Left renal cortex interstitium (tissue), 4 donors: ENCODE measurements around the gene LAMA2. TPM values are rescaled to one million over a fixed set of nuclear protein-coding genes. Genes with fewer than 3 reads are reported as not detected.

Experiments used
- DNase-seq, 4 donors: peaks; one replicate each; pipeline ENCODE4 v3.0.0-alpha.2; 2013; ENCODE audit warnings: low read depth in 4 of 4, low spot score in 2 of 4, missing footprints in 1 of 4
- polyA plus RNA-seq, 4 donors: library from polyadenylated mRNA; unstranded; fragments of 120-200 nt; gene quantifications; one replicate each; pipeline ENCODE4 v1.2.1, GENCODE V29; 2013; ENCODE audit not compliant: insufficient read length in 4 of 4

LAMA2 gene, protein sequence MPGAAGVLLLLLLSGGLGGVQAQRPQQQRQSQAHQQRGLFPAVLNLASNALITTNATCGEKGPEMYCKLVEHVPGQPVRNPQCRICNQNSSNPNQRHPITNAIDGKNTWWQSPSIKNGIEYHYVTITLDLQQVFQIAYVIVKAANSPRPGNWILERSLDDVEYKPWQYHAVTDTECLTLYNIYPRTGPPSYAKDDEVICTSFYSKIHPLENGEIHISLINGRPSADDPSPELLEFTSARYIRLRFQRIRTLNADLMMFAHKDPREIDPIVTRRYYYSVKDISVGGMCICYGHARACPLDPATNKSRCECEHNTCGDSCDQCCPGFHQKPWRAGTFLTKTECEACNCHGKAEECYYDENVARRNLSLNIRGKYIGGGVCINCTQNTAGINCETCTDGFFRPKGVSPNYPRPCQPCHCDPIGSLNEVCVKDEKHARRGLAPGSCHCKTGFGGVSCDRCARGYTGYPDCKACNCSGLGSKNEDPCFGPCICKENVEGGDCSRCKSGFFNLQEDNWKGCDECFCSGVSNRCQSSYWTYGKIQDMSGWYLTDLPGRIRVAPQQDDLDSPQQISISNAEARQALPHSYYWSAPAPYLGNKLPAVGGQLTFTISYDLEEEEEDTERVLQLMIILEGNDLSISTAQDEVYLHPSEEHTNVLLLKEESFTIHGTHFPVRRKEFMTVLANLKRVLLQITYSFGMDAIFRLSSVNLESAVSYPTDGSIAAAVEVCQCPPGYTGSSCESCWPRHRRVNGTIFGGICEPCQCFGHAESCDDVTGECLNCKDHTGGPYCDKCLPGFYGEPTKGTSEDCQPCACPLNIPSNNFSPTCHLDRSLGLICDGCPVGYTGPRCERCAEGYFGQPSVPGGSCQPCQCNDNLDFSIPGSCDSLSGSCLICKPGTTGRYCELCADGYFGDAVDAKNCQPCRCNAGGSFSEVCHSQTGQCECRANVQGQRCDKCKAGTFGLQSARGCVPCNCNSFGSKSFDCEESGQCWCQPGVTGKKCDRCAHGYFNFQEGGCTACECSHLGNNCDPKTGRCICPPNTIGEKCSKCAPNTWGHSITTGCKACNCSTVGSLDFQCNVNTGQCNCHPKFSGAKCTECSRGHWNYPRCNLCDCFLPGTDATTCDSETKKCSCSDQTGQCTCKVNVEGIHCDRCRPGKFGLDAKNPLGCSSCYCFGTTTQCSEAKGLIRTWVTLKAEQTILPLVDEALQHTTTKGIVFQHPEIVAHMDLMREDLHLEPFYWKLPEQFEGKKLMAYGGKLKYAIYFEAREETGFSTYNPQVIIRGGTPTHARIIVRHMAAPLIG (N-terminal part only)
- 10 to 100 TPM; 31.4 to 48.3 (median 32.3) TPM for polyA plus RNA-seq

DNA sequence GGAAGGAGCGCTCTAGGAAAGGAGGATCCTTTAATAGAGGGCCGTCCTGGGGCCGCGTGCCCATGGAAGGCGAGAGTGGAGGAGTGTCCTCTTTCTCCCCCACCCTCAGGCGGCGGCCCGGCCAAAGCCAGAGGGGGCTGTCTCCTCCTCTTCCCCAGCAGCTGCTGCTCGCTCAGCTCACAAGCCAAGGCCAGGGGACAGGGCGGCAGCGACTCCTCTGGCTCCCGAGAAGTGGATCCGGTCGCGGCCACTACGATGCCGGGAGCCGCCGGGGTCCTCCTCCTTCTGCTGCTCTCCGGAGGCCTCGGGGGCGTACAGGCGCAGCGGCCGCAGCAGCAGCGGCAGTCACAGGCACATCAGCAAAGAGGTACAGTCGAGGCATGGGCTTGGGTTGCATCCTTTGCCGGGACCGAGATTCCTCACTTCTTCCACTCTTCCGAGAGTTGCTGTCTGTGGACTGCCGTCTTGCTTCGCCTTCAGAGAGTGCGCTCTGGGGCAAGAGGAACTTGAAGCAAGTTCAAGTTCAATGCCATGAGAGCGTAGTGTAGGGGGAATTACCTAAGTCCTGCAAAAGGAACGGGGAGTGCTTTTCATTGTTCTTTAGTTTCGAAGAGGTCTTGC lies at the start of gene LAMA2:
Gene LAMA2 (plus strand): TSS at position 148 of the 621 bp plus-strand sequence. CDS start 108 bp downstream, at position 256.
- DNase-seq = peak; percentile 47 to 69 (median 62)

DNA sequence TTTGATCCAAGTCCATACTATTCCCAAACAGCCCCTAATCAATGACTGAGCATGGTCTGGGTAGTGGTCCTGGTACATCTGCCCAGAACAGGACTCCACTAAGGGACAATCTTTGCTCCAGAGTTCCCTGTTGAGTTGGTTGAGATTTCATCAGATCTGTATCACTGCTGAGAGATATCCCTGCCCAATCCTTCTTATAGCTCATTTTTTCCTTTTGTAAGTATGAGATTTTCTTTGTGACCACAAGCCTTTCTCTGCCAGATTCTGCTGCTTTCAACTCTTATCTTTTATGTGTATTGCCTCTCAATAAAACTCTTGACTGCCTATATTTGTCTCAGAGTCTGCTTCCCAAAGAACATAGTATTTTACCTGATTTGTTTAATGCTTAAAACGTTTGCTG lies 46.2 kb upstream of the LAMA2 start:
- DNase-seq = no peak

DNA sequence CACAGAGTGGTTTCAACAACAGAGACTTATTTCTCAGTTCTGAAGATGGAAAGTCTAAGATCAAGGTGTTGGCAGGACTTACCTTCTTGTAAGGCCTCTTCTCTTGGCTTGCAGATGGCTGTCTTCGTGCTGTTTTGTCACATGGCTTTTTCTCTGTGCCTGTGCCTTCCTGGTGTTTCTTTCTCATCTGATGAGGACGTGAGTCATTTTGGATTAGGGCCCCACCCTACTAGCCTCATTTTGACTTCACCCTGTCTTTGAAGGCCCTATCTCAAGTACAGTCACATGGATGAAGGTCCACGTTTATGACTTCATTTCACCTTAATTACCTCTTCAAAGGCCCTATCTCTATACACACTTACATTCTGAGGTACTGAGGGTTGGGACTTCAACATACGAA lies 41.4 kb upstream of the LAMA2 start:
- no peak for DNase-seq

DNA sequence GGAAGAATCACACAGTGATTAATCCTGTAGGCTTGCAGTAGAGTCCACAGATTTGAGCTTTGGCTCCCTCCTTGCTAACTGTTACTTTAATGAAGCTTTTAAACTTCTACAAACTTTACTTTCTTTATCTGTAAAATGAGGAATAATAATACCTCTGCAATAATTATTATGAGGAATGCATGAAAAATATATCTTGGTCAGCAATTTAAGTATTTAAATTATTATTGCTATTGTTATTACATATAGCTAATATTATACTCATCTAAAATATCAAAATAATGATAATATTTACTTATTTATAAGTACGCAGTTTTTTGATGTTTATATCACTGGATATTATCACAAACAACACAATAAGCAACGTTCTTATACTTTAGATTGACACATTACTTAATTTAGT lies 38.3 kb upstream of the LAMA2 start:
- DNase-seq = no peak

DNA sequence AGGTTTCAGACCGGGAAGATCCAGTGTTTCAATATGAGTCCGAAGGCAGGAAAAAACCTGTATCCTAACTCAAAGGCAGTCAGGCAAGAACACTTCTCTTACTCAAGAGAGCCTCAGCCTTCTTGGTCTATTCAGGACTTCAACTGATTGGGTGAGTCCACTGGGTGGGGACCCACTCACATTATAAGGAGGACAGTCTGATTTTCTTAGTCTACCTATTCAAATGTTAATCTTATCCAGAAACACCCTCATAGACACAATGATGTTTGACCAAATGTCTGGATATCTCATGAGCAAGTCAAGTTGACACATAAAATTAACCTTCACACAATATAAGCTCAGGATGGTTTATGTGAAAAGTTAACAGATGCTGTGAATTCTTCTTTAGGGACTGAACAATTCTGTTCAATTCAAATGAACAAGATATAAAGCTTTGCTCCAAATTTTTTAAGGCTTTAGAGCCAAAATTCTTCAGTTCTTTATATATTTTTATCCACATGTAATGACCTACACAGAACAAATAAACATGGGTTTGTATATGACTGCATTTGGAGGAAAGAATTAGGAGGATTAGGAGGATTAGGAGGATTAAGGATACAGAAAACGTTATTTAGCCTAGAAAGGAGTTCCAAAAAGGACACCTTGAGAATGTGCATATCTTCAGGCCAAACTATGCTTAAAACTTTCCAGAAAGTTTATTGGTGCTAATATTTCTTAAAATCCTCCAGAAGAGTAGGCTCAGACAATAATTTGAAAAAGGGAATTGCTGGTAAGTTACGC lies 35.3 kb upstream of the LAMA2 start:
- no peak for DNase-seq

DNA sequence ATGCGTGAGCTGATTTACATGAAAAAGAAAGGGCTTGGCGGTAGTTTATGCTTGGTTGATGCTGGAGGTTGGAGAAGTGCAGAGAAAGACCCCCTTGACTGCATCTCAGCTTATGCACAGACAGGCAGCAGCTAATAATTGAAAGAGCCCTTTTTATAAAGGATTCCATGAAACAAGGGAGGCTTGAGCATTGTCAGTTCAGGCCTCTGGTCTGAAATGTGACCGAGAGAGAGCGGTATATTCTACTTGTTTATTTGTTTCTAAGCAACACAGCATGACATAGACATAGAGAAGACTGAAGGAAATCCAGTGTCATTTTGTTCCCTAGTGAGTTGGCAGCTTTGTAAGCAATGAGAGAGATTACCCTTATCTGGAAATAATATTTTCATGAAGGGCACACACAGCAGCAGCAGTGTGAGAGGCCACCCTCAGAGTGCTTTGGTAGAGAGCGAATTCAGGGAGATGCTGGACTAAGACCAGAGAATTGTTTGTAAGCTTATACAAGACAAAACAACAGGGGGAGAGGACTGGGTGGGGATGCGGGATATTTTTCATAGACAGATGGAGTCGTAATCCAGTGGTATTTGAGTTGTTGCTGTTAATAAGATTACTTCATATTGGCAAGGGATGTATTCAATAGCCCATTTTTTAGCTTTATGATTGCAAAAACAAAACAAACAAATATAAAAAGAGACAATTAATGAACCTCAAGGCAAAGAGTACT lies 34.6 kb upstream of the LAMA2 start:
- no peak for DNase-seq

DNA sequence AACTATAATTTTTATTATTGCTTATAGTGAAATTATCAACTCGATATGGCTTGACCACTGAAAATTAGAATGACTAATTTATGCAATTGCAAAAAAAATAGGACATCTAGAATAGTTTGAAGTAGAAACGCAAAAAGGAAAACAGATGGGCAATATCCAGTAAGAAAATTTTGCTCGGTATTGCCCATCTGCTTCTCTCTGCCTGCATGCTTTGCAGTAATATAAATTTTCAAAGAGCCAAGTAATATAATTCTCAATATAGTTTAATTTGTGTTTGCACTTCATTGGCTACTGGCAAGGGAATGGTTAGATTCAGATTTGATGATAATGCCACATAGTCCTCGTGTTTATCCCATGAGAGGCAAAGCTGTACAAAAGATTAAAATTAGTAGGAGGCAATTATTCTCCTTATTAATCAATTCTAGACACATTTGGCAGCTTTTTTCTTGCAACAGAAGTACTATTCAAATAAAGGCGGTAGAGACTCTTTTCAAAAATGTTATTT lies 27.3 kb upstream of the LAMA2 start:
- no peak for DNase-seq

DNA sequence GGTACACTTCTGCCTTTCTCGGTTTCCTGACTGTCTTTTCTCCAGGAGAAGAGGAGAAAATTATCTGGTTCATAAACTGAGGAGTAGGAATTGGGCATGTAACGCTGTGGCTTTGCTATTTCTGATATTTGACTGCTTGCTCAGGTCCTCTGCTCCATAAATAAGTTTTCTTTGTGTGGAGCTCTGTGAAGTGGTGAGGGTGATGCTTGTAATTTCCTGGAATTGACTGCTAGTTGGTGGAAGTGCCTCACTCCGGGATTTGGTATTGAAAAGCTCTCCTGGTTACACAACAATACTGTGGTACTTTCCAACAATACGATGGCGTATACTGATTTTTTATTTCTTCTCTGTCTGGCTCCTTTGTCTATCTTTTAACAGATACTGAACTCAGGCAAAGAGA lies 25.1 kb upstream of the LAMA2 start:
- DNase-seq = no peak

DNA sequence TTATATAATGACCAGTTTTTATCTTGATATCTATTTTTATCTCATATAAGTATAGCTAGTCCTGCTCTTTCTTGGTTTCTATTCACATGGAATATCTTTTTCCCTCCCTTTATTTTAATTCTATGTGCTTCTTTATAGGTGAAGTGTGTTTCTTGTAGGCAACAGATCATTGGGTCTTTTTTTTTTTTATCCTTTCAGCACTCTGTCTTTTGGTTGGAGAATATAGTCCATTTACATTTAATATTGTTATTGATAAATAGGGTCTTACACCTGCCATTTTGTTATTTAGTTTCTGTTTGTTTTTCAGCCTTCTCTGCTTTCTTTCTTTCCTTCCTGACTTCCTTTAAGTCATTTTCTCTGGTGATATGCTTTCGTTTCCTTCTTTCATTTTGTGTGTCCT lies 22.2 kb upstream of the LAMA2 start:
- DNase-seq = no peak

DNA sequence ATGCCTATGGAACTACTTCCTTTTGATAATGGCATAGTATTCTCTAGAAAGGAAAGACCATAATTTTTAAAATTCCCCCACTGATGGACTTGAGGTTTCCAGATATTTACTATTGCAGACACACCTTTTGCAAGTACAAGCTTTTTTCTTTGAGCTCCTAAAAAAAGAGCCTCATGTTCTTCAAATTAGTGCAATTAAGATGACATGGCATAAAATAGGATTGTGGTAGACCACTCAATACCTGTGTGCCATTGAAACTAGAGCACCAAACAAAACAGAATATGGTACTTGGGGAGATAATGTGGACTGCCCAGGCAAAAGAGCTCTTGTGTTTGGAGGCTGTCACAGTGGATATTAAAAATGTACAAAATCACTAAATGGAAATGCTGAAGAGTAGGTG lies 19.0 kb upstream of the LAMA2 start:
- no peak for DNase-seq

DNA sequence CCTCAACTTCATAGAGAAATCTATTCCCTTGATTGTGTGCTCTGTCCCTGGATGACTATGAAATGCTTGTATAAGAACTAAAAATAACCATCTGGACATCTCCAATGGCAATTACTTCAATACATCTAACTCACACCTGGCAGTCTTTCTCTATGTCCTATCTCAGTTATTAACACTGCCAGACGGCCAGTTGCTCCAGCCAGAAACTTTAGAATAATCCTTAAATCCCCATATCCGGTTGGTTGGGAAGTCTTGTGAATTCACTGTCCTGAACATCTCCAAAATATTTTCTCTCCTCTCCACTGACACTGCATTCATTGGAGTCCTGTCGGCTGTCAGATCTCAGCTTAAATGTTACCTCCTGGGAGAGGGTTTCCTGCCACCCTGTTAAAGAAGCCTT lies 12.2 kb upstream of the LAMA2 start:
- DNase-seq = no peak

DNA sequence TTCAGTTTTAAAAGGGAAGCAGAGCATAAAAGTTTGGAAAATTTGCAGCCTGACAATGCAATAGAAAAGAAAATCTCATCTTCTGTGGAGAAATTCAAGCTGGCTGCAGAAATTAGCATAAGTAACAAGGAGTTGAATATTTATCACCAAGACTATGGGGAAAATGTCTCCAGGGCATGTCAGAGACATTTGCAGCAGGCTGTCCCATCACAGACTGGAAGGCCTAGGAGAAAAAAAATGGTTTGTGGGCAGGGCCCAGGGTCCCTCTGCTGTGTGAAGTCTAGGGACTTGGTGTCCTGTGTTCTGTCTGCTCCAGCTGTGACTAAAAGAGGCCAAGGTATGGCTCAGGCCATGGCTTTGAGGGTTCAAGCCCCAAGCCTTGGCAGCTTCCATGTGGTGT lies 8.1 kb upstream of the LAMA2 start:
- DNase-seq = no peak

DNA sequence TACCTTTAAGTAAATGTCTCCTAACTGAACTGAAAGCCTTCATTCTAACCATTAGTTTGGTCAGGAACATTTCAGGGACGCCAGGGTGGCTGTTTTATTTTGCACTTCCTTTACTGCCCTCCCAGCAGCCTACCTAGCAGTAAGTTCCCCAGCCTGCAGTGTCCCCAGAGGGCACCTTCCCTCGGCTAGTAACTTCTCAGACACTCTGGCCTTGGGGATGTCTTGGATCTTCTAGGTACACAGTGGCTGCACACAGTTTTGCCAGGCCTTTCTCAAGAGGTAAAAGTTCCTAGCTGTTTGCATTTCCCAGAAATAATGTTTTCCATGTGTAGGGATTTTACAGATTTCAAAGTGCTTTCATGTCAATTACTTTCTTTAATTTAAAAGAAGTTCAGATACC lies 378 bp upstream of the LAMA2 start:
- no peak for DNase-seq

DNA sequence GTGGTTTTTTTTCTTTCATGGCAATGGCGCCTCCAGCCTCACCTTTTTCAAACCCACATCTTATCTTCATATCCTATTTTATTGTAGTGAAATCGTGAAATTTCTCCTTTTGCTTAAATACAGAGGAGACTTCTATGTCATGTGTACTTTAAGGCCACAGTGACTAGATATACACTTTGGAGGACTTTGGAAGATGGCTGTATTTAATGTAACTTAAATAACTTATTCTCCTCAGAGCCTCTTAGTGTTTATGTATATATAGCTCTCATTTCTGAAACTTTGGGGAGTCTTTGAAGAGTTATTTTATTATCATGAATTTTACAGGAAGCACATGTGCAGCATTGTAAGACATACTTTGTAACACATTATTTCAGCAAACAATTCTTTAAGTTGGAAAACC lies 968 bp downstream of the LAMA2 start:
- no peak for DNase-seq

DNA sequence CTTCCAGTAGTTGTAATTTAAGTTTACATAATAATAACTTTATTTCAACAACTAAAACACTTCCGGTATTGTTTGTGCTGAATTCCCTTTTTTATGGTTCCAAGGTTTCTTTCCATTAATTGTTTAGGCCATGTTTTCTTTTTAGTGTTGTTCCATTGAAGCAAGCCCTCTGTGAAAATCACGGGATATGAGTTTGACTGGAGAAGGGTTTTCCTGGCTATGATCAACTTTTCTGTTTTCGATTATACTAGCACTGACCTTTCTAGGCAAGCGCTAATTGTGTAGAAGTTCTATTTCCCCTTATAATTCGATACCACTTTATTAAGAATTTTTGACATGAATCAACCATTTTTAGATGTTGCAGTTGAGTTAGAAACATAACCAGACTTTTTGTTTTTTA lies 2.4 kb downstream of the LAMA2 start:
- no peak for DNase-seq

DNA sequence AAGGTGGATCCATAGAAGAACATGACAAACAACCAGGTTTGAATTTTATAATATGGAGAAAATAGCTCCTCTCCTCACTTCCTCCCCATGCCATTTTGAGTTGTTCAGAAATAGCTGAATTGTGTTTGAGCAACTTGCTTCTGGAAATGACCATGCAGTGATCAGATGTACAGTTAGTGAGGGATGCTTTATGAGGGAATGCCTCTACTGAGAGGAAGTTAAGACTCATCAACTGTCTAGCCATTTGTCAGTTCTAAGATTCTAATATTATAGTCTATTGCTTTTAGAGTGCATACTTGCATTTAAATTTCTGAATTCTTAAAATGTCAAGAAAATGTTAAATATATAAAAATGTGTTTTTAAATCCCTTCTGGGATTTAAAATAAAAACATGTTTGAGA lies 3.8 kb downstream of the LAMA2 start:
- DNase-seq = no peak

DNA sequence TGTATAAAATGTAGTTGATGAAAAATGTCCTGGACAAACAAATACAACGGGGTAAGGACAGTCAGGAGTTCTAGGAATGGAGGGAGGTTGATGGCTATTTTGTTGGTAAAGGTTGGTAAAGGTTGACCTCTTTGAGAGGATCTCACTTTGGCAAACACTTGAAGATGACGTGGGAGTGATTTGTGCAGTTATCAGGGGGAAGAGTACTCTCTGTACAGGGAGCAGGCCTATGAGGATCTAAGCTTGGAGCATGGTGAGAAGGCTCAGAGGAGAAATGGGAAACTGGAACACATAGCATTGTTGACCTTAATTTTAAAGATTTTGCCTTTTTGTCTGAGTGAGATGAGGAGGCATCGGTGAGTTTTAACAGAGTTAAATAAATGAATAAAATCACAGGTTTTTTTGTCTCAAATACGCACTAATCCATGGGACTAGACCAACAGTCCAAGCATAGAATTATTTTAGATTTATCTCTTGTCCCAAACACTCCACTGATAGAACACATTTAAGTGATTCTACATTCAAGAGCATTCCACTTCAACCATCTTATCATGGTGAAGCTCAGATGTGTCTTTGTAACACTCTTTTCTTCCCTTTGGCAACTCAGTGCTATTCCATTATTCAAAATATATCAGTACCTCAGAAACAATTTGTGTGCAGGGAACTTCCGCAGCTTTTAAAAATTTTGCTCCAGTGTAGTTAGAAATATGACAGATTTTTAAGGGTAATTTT lies 5.7 kb downstream of the LAMA2 start:
- no peak for DNase-seq

DNA sequence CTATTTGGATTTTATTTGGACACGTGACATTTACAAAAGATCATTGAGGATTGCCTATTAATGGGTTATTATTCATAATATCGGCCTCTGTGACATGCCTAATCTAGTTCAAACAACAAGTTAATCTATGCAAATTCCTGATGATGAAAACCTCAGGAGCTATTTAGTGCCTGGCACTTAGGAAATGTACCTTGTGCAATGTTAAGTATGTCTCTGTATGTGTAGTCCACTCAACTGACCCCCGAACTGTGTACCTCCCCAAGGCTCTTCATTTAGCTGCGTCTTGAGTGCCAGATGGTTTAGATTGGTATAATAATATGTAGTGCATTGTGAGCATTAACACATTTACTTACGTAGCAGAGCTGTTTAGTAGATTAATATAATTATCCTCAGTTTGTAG lies 6.9 kb downstream of the LAMA2 start:
- DNase-seq = no peak
